Smooth muscle cell (in vitro differentiated cells): ENCODE results near the gene PPA1. TPM values are rescaled to one million over a fixed set of nuclear protein-coding genes. Genes with fewer than 3 reads are reported as not detected.

Experiments
- DNase-seq: peaks from one replicate; lab custom pipeline; 2025; ENCODE audit not compliant: unreplicated experiment; lab: John Stamatoyannopoulos, UW
- H2AFZ ChIP-seq: fragments of 200-600 bp; sonication (generic); 2 replicates; pipeline ENCODE4 v1.6.0; 2016; ENCODE audit warnings: antibody characterized with exemption, low read depth, mild to moderate bottlenecking
- H3F3A ChIP-seq: fragments of 200-600 bp; sonication (generic); 2 replicates; pipeline ENCODE4 v1.6.0; 2017; ENCODE audit warnings: antibody characterized with exemption, low read depth
- H3K27ac ChIP-seq: fragments of 200-600 bp; sonication (generic); 2 replicates; pipeline ENCODE4 v1.5.1; 2016; ENCODE audit warnings: low read depth, mild to moderate bottlenecking
- H3K27me3 ChIP-seq: fragments of 200-600 bp; sonication (generic); 2 replicates; pipeline ENCODE4 v1.6.1; 2016; ENCODE audit warnings: low read depth, mild to moderate bottlenecking
- H3K36me3 ChIP-seq: fragments of 200-600 bp; sonication (generic); 2 replicates; pipeline ENCODE4 v1.5.1; 2016; ENCODE audit warnings: low read depth
- H3K4me1 ChIP-seq: fragments of 200-600 bp; sonication (generic); 2 replicates; pipeline ENCODE4 v1.5.1; 2016; ENCODE audit warnings: low read depth
- H3K4me2 ChIP-seq: fragments of 200-600 bp; sonication (generic); 2 replicates; pipeline ENCODE4 v1.6.0; 2016; ENCODE audit warnings: mild to moderate bottlenecking
- H3K4me3 ChIP-seq: fragments of 200-600 bp; sonication (generic); 2 replicates; pipeline ENCODE4 v1.5.1; 2016; ENCODE audit warnings: mild to moderate bottlenecking
- H3K79me2 ChIP-seq: fragments of 200-600 bp; sonication (generic); 2 replicates; pipeline ENCODE4 v1.6.0; 2016; ENCODE audit warnings: low read depth, mild to moderate bottlenecking
- H3K9ac ChIP-seq: fragments of 200-600 bp; sonication (generic); 2 replicates; pipeline ENCODE4 v1.6.0; 2016; ENCODE audit warnings: low read depth
- H3K9me3 ChIP-seq: fragments of 200-600 bp; sonication (generic); replicated peaks from 2 replicates; pipeline ENCODE4 v1.5.1; 2016; ENCODE audit warnings: low read depth
- H4K20me1 ChIP-seq: fragments of 200-600 bp; sonication (generic); 2 replicates; pipeline ENCODE4 v1.6.0; 2016; ENCODE audit warnings: low read depth
- WGBS: methylation state at CpG from one replicate; pipeline ENCODE4 v1.1.7; 2016; ENCODE audit warnings: low lambda C conversion rate; 5-methylcytosine and 5-hydroxymethylcytosine counted together
- polyA plus RNA-seq: library from polyadenylated mRNA; unstranded; fragments of >200 nt; fragmentation: Nextera tagmentation; extraction: Ambion mirVana; gene quantifications from 2 replicates; pipeline ENCODE4 v1.2.1, GENCODE V29; 2016
- total RNA-seq: library from RNA; depleted of rRNA; stranded (reverse); fragments of >200 nt; gene quantifications from 2 replicates; pipeline ENCODE4 v1.2.3, GENCODE V29; 2014
- TF ChIP-seq, protein P1 (sequence below): fragments of 200-600 bp; sonication (generic); IDR thresholded peaks from 2 replicates; pipeline ENCODE4 v1.5.1; 2017; ENCODE audit warnings: borderline replicate concordance, mild to moderate bottlenecking, antibody characterized with exemption; ENCODE audit not compliant: insufficient read depth, poor library complexity, severe bottlenecking

Gene PPA1
- total and polyA plus RNA-seq, 2 experiments from 2014 or later, result 38.1 to 58.4 TPM

DNA sequence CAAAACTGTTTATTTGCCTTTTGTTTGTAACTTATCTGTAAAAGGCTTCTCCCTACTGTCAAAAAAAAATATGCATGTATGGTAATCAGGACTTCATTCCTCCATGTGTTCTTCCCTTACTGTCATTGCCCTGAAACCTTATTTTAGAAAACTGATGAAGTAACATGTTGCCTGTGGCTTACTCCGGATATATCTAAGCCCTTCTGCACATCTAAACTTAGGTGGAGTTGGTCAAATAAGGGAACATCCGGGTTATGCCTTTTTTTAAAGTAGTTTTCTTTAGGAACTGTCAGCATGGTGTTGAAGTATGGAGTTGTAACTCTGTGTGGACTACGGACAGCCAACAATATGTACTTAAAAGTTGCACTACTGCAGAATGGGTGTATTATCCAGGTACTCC, 69.1 kb downstream of the PPA1 start:
- H3K9me3 ChIP-seq, result no peaks in the 10 kb centered on the region
- no peak overlapping the region for H3K9ac ChIP-seq
- H3K36me3 ChIP-seq, result peaks cover 19% of the 10 kb centered on the region
- peaks cover 100% of the 10 kb centered on the region for H4K20me1 ChIP-seq
- TF ChIP-seq, protein P1, sequence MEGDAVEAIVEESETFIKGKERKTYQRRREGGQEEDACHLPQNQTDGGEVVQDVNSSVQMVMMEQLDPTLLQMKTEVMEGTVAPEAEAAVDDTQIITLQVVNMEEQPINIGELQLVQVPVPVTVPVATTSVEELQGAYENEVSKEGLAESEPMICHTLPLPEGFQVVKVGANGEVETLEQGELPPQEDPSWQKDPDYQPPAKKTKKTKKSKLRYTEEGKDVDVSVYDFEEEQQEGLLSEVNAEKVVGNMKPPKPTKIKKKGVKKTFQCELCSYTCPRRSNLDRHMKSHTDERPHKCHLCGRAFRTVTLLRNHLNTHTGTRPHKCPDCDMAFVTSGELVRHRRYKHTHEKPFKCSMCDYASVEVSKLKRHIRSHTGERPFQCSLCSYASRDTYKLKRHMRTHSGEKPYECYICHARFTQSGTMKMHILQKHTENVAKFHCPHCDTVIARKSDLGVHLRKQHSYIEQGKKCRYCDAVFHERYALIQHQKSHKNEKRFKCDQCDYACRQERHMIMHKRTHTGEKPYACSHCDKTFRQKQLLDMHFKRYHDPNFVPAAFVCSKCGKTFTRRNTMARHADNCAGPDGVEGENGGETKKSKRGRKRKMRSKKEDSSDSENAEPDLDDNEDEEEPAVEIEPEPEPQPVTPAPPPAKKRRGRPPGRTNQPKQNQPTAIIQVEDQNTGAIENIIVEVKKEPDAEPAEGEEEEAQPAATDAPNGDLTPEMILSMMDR, result no peak
- H3K79me2 ChIP-seq, result peaks cover 98% of the 10 kb centered on the region
- WGBS, result 97% methylated on average over 3 of the region's 3 CpGs
- no peak overlapping the region for H3K4me3 ChIP-seq
- H3F3A ChIP-seq, result peaks cover 14% of the 10 kb centered on the region
- H3K27me3 ChIP-seq, result no peaks in the 10 kb centered on the region
- no peak overlapping the region for H3K4me2 ChIP-seq
- no peaks in the 10 kb centered on the region for H3K4me1 ChIP-seq
- no peak for DNase-seq
- no peak overlapping the region for H3K27ac ChIP-seq
- H2AFZ ChIP-seq, result no peak overlapping the region

DNA sequence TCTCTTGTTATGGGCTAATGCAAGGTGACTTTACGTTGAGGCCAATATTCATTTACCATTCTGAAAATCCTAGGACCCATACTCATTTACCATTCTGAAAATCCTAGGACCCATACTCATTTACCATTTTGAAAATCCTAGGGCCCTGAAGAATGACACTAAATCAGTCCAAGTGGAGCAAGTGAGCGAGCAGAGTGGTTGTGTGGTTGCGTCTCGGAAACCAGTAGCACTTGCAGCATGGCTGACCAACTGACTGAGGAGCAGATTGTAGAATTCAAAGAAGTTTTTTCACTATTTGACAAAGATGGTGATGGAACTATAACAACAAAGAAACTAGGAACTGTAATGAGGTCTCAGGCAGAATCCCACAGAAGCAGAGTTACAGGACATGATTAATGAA, 69.8 kb downstream of the PPA1 start:
- H3K9ac ChIP-seq, result no peak overlapping the region
- H3K27me3 ChIP-seq, result no peaks in the 10 kb centered on the region
- no peaks in the 10 kb centered on the region for H3K4me1 ChIP-seq
- no peak for DNase-seq
- H3K79me2 ChIP-seq, result peaks cover 95% of the 10 kb centered on the region
- H2AFZ ChIP-seq, result no peak overlapping the region
- TF ChIP-seq, protein P1, result no peak
- peaks cover 100% of the 10 kb centered on the region for H4K20me1 ChIP-seq
- H3K9me3 ChIP-seq, result no peaks in the 10 kb centered on the region
- peaks cover 14% of the 10 kb centered on the region for H3F3A ChIP-seq
- H3K27ac ChIP-seq, result no peak overlapping the region
- no peak overlapping the region for H3K4me3 ChIP-seq
- no peak overlapping the region for H3K4me2 ChIP-seq
- 99% methylated on average over 4 of the region's 4 CpGs for WGBS
- H3K36me3 ChIP-seq, result peaks cover 22% of the 10 kb centered on the region

DNA sequence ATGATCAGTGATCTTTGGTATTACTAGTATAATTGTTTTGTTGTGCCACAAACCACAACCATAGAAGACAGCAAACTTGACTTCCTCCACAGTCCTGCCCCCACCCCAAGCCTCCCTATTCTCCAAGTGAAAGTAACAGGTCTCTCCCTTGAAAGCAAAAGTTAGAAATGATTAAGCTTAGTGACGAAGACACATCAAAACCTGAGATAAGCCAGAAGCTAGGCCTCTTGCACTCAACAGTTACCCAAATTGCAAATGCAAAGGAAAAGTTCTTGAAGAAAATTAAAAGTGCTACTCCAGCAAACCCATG, 70.4 kb downstream of the PPA1 start:
- 71% methylated on average over 1 of the region's 1 CpG for WGBS
- no peak overlapping the region for H3K27ac ChIP-seq
- peaks cover 92% of the 10 kb centered on the region for H3K79me2 ChIP-seq
- no peak overlapping the region for H2AFZ ChIP-seq
- no peak overlapping the region for H3K9ac ChIP-seq
- no peak overlapping the region for H3K4me3 ChIP-seq
- H3K27me3 ChIP-seq, result no peaks in the 10 kb centered on the region
- H3K4me2 ChIP-seq, result no peak overlapping the region
- no peaks in the 10 kb centered on the region for H3K9me3 ChIP-seq
- DNase-seq, result no peak
- H3F3A ChIP-seq, result peaks cover 14% of the 10 kb centered on the region
- H3K4me1 ChIP-seq, result no peaks in the 10 kb centered on the region
- peaks cover 22% of the 10 kb centered on the region for H3K36me3 ChIP-seq
- peaks cover 100% of the 10 kb centered on the region for H4K20me1 ChIP-seq
- TF ChIP-seq, protein P1, result no peak

DNA sequence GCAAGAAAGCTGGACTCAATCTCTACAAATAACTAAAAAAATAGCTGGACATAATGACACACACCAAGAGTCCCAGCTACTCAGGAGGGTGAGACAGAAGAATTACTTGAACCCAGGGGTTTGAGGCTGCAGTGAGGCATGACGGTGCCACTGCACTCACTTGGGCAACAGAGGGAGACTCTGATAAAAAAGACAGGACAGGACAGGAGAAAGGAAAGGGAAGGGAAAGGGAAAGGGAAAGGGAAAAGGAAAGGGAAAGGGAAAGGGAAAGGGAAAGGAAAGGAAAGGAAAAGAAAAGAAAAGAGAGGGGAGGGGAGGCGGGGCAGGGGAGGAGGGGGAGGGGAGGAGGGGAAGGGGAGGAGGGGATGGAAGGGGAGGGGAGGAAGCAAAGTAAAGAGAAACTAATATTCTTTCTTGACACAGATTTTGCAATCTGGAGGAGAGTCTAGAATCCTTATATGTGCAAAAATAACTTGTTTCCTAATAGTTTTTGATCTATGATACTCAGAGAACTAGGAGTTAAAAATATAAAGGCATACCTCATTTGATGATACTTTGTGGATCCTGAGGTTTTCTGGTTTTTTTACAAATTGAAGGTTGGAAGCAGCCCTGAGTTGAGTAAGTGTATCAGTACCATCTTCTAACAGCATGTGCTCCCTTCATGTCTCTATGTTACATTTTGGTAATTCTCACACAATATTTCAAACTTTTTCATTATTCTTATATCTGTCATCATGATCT, 70.9 kb downstream of the PPA1 start:
- no peak overlapping the region for H3K9ac ChIP-seq
- H3K79me2 ChIP-seq, result peaks cover 92% of the 10 kb centered on the region
- H3K9me3 ChIP-seq, result no peaks in the 10 kb centered on the region
- H3K27me3 ChIP-seq, result no peaks in the 10 kb centered on the region
- peaks cover 22% of the 10 kb centered on the region for H3K36me3 ChIP-seq
- no peak overlapping the region for H3K27ac ChIP-seq
- TF ChIP-seq, protein P1, result no peak
- H2AFZ ChIP-seq, result no peak overlapping the region
- H3K4me1 ChIP-seq, result no peaks in the 10 kb centered on the region
- no peak for DNase-seq
- H3K4me3 ChIP-seq, result no peak overlapping the region
- H4K20me1 ChIP-seq, result peaks cover 100% of the 10 kb centered on the region
- peaks cover 14% of the 10 kb centered on the region for H3F3A ChIP-seq
- WGBS, result 92% methylated on average over 1 of the region's 2 CpGs
- H3K4me2 ChIP-seq, result no peak overlapping the region
